Stimulated activated CD8-positive, alpha-beta memory T cell treated with anti-CD3 and anti-CD28 coated beads, Interleukin-4, amount 100 ng/mL, for 4 hours (primary cell): ENCODE data around the gene UGT1A7.
"Not testable (repeated sequence)": the region's sequence is repeated elsewhere in the genome, so short reads cannot be mapped to it uniquely, and the experiment has no call there.

ENCODE experiments used
- DNase-seq, 2 donors: peaks; one replicate each; pipeline ENCODE4 v3.0.0-alpha.2; 2020; ENCODE audit warnings: low read depth in 2 of 2, low spot score in 1 of 2

UGT1A7 gene

GRCh38 chr2:233712611-233713261, 31.0 kb downstream of the UGT1A7 start, which contains the start of gene UGT1A5:
Gene UGT1A5, plus strand, starts transcription at chr2:233712907. Its CDS starts 85 bp downstream, at chr2:233712992.
- DNase-seq, result no peak

GRCh38 chr2:233713262-233713615, 31.5 kb downstream of the UGT1A7 start:
- no peak for DNase-seq

- DNase-seq, result no peak
These were observed 32.4 kb downstream of the UGT1A7 start for GRCh38 chr2:233714121-233714520.

- no peak for DNase-seq
These were observed 36.9 kb downstream of the UGT1A7 start, which contains the start of gene UGT1A4 for GRCh38 chr2:233718552-233718951. Gene UGT1A4, plus strand, starts transcription at chr2:233718736. Its CDS starts 85 bp downstream, at chr2:233718821.

- no peak for DNase-seq
These were observed 47.1 kb downstream of the UGT1A7 start, which contains the start of gene UGT1A3 for GRCh38 chr2:233728723-233729301. Gene UGT1A3, plus strand, starts transcription at chr2:233729042. Its CDS starts 85 bp downstream, at chr2:233729127.

GRCh38 chr2:233736868-233737653, 55.4 kb downstream of the UGT1A7 start:
- DNase-seq, result not testable (repeated sequence)

GRCh38 chr2:233740870-233741269, 59.2 kb downstream of the UGT1A7 start:
- DNase-seq, result no peak

GRCh38 chr2:233743464-233744259, 62.0 kb downstream of the UGT1A7 start:
- no peak for DNase-seq

- no peak for DNase-seq
These were observed 63.5 kb downstream of the UGT1A7 start for GRCh38 chr2:233745073-233745755.

GRCh38 chr2:233745838-233746237, 64.1 kb downstream of the UGT1A7 start:
- not testable (repeated sequence) for DNase-seq

- DNase-seq, result no peak
These were observed 65.0 kb downstream of the UGT1A7 start for GRCh38 chr2:233746475-233747282.

- DNase-seq, result no peak
These were observed 65.5 kb downstream of the UGT1A7 start for GRCh38 chr2:233747283-233747544.

GRCh38 chr2:233750689-233751088, 69.0 kb downstream of the UGT1A7 start:
- DNase-seq, result not testable (repeated sequence)

- not testable (repeated sequence) for DNase-seq
These were observed 69.7 kb downstream of the UGT1A7 start for GRCh38 chr2:233751212-233752009.

- no peak for DNase-seq
These were observed 73.3 kb downstream of the UGT1A7 start for GRCh38 chr2:233754872-233755611.

- no peak for DNase-seq
These were observed 74.9 kb downstream of the UGT1A7 start for GRCh38 chr2:233756429-233757081.

- DNase-seq, result no peak
These were observed 76.4 kb downstream of the UGT1A7 start for GRCh38 chr2:233758141-233758540.

GRCh38 chr2:233758849-233759248, 77.1 kb downstream of the UGT1A7 start:
- no peak for DNase-seq
